ENCODE data around the gene PECR.

The PECR gene

GRCh38 chr2:216041438-216041837, 40.2 kb downstream of the PECR start:
- Histone ChIP-seq H3K9ac (ENCODE audit: low read depth, low read length) (no peak overlapping the region), H3K4me3 (ENCODE audit: low read depth in 1 of 2, low read length in 2 of 2) (no peak overlapping the region), H4K20me1 (ENCODE audit: insufficient read depth, low read length) (no peaks in the 10 kb centered on the region), H2AFZ (ENCODE audit: low read depth, low read length) (no peak overlapping the region), H3K27ac (ENCODE audit: low read length) (no peak overlapping the region), H3K79me2 (ENCODE audit: insufficient read depth, low read length) (no peaks in the 10 kb centered on the region), H3K27me3 (ENCODE audit: insufficient read depth, low read length, poor library complexity) (no peaks in the 10 kb centered on the region), H3K4me1 (ENCODE audit: insufficient read depth, low read length) (no peaks in the 10 kb centered on the region), H3K9me3 (ENCODE audit: insufficient read depth, low read length, severe bottlenecking) (no peaks in the 10 kb centered on the region), H3K4me2 (ENCODE audit: insufficient read depth, low read length) (no peak overlapping the region), H3K36me3 (ENCODE audit: insufficient read depth, low read length) (no peaks in the 10 kb centered on the region)
- ATAC-seq (ENCODE audit: insufficient read depth, low read depth) = no peak
- TF ChIP-seq EZH2 (IDR thresholded peaks at IDR 0.05; ENCODE audit: borderline replicate concordance, low read depth, low read length, severe bottlenecking) (no peak), CTCF (IDR thresholded peaks at IDR 0.05; ENCODE audit: borderline replicate concordance, extremely low read depth, low read length, poor library complexity, severe bottlenecking) (no peak)
- no peak for DNase-seq

GRCh38 chr2:216039918-216040317, 41.7 kb downstream of the PECR start:
- Histone ChIP-seq H3K4me2 (ENCODE audit: insufficient read depth, low read length) (no peak overlapping the region), H3K36me3 (ENCODE audit: insufficient read depth, low read length) (no peaks in the 10 kb centered on the region), H3K9ac (ENCODE audit: low read depth, low read length) (no peak overlapping the region), H3K27ac (ENCODE audit: low read length) (no peak overlapping the region), H3K27me3 (ENCODE audit: insufficient read depth, low read length, poor library complexity) (no peaks in the 10 kb centered on the region), H3K9me3 (ENCODE audit: insufficient read depth, low read length, severe bottlenecking) (no peaks in the 10 kb centered on the region), H4K20me1 (ENCODE audit: insufficient read depth, low read length) (no peaks in the 10 kb centered on the region), H3K4me1 (ENCODE audit: insufficient read depth, low read length) (no peaks in the 10 kb centered on the region), H3K79me2 (ENCODE audit: insufficient read depth, low read length) (no peaks in the 10 kb centered on the region), H2AFZ (ENCODE audit: low read depth, low read length) (no peak overlapping the region), H3K4me3 (ENCODE audit: low read depth in 1 of 2, low read length in 2 of 2) (no peak overlapping the region)
- ATAC-seq (ENCODE audit: insufficient read depth, low read depth) = no peak
- TF ChIP-seq EZH2 (IDR thresholded peaks at IDR 0.05; ENCODE audit: borderline replicate concordance, low read depth, low read length, severe bottlenecking) (no peak), CTCF (IDR thresholded peaks at IDR 0.05; ENCODE audit: borderline replicate concordance, extremely low read depth, low read length, poor library complexity, severe bottlenecking) (no peak)
- no peak for DNase-seq

GRCh38 chr2:216034065-216034464, 47.5 kb downstream of the PECR start:
- ATAC-seq (ENCODE audit: insufficient read depth, low read depth) = peak; percentile 88
- peak; percentile 78 for DNase-seq
- Histone ChIP-seq H3K27me3 (ENCODE audit: insufficient read depth, low read length, poor library complexity) (no peaks in the 10 kb centered on the region), H3K9me3 (ENCODE audit: insufficient read depth, low read length, severe bottlenecking) (no peaks in the 10 kb centered on the region), H3K27ac (ENCODE audit: low read length) (no peak overlapping the region), H3K9ac (ENCODE audit: low read depth, low read length) (no peak overlapping the region), H2AFZ (ENCODE audit: low read depth, low read length) (0 out of 2 replicates have a peak overlapping the region, but pooled peaks have one; percentile 27), H3K4me3 (ENCODE audit: low read depth in 1 of 2, low read length in 2 of 2) (no peak overlapping the region), H4K20me1 (ENCODE audit: insufficient read depth, low read length) (no peaks in the 10 kb centered on the region), H3K79me2 (ENCODE audit: insufficient read depth, low read length) (no peaks in the 10 kb centered on the region), H3K4me1 (ENCODE audit: insufficient read depth, low read length) (no peaks in the 10 kb centered on the region), H3K4me2 (ENCODE audit: insufficient read depth, low read length) (no peak overlapping the region), H3K36me3 (ENCODE audit: insufficient read depth, low read length) (no peaks in the 10 kb centered on the region)
- TF ChIP-seq EZH2 (IDR thresholded peaks at IDR 0.05; ENCODE audit: borderline replicate concordance, low read depth, low read length, severe bottlenecking) = no peak
- peak; percentile 90 for TF ChIP-seq CTCF (IDR thresholded peaks at IDR 0.05; ENCODE audit: borderline replicate concordance, extremely low read depth, low read length, poor library complexity, severe bottlenecking)

GRCh38 chr2:216033403-216033802, 48.2 kb downstream of the PECR start:
- Histone ChIP-seq H3K4me1 (ENCODE audit: insufficient read depth, low read length) (no peaks in the 10 kb centered on the region), H3K4me3 (ENCODE audit: low read depth in 1 of 2, low read length in 2 of 2) (no peak overlapping the region), H3K9me3 (ENCODE audit: insufficient read depth, low read length, severe bottlenecking) (no peaks in the 10 kb centered on the region), H2AFZ (ENCODE audit: low read depth, low read length) (no peak overlapping the region), H4K20me1 (ENCODE audit: insufficient read depth, low read length) (no peaks in the 10 kb centered on the region), H3K27ac (ENCODE audit: low read length) (no peak overlapping the region), H3K79me2 (ENCODE audit: insufficient read depth, low read length) (no peaks in the 10 kb centered on the region), H3K27me3 (ENCODE audit: insufficient read depth, low read length, poor library complexity) (no peaks in the 10 kb centered on the region), H3K9ac (ENCODE audit: low read depth, low read length) (no peak overlapping the region), H3K36me3 (ENCODE audit: insufficient read depth, low read length) (no peaks in the 10 kb centered on the region), H3K4me2 (ENCODE audit: insufficient read depth, low read length) (no peak overlapping the region)
- DNase-seq (no peak), ATAC-seq (ENCODE audit: insufficient read depth, low read depth) (peak; percentile 31; the same call in 1 of the 3 replicates)
- TF ChIP-seq EZH2 (IDR thresholded peaks at IDR 0.05; ENCODE audit: borderline replicate concordance, low read depth, low read length, severe bottlenecking) (no peak), CTCF (IDR thresholded peaks at IDR 0.05; ENCODE audit: borderline replicate concordance, extremely low read depth, low read length, poor library complexity, severe bottlenecking) (no peak)
